Keratinocyte (primary cell): ENCODE measurements around the gene CD226. TPM values are rescaled to one million over a fixed set of nuclear protein-coding genes. Genes with fewer than 3 reads are reported as not detected.

Experiments used
- DNase-seq: peaks from one replicate; pipeline ENCODE4 v3.0.0-alpha.2; 2011; ENCODE audit warnings: low read depth, missing footprints, low spot score
- FAIRE-seq: peaks from 2 replicates; lab custom pipeline; 2011; peaks lifted over from hg19 to GRCh38; lab: Jason Lieb, UNC
- H2AFZ ChIP-seq: 2 replicates; pipeline ENCODE4 v1.6.0; 2012; ENCODE audit warnings: low read length, control low read depth, inconsistent platforms; ENCODE audit not compliant: control insufficient read depth
- H3K27ac ChIP-seq: 2 replicates; pipeline ENCODE4 v1.5.1; 2011; ENCODE audit warnings: low read length; ENCODE audit not compliant: control insufficient read depth, insufficient read depth
- H3K27me3 ChIP-seq: 3 replicates; pipeline ENCODE4 v1.6.0; 2011; ENCODE audit warnings: low read length; ENCODE audit not compliant: control insufficient read depth, insufficient read depth; ENCODE audit errors: extremely low read depth
- H3K36me3 ChIP-seq, 2 experiments: 2 replicates in 1 of 2; 3 replicates in 1 of 2; pipeline ENCODE4 v1.5.1; 2011; ENCODE audit warnings: low read length in 2 of 2, mild to moderate bottlenecking in 1 of 2; ENCODE audit not compliant: control insufficient read depth in 2 of 2, insufficient read depth in 2 of 2; ENCODE audit errors: extremely low read depth in 1 of 2
- H3K4me1 ChIP-seq: 3 replicates; pipeline ENCODE4 v1.5.1; 2011; ENCODE audit warnings: low read length; ENCODE audit not compliant: control insufficient read depth, insufficient read depth; ENCODE audit errors: extremely low read depth
- H3K4me2 ChIP-seq: 3 replicates; pipeline ENCODE4 v1.6.0; 2011; ENCODE audit warnings: low read depth, low read length; ENCODE audit not compliant: control insufficient read depth, insufficient read depth; ENCODE audit errors: extremely low read depth
- H3K4me3 ChIP-seq, 3 experiments: fragments of 200-600 bp in 1 of 3; sonication (generic) in 1 of 3; 2 replicates in 2 of 3; 3 replicates in 1 of 3; pipeline ENCODE4 v1.5.1; 2011 to 2016; ENCODE audit warnings: low read length in 3 of 3, mild to moderate bottlenecking in 3 of 3, control low read depth in 2 of 3, inconsistent platforms in 1 of 3, low read depth in 1 of 3, mixed read lengths in 1 of 3, mixed run types in 1 of 3, moderate library complexity in 1 of 3; ENCODE audit not compliant: control insufficient read depth in 2 of 3, insufficient read depth in 2 of 3; ENCODE audit errors: extremely low read depth in 1 of 3
- H3K79me2 ChIP-seq: 2 replicates; pipeline ENCODE4 v1.6.0; 2012; ENCODE audit warnings: low read length; ENCODE audit not compliant: control insufficient read depth, insufficient read depth
- H3K9ac ChIP-seq: 3 replicates; pipeline ENCODE4 v1.6.0; 2011; ENCODE audit warnings: low read length; ENCODE audit not compliant: control insufficient read depth, insufficient read depth; ENCODE audit errors: extremely low read depth
- H3K9me1 ChIP-seq: 3 replicates; pipeline ENCODE4 v1.6.0; 2011; ENCODE audit warnings: low read length; ENCODE audit not compliant: control insufficient read depth, insufficient read depth; ENCODE audit errors: extremely low read depth
- H3K9me3 ChIP-seq: 2 replicates; pipeline ENCODE4 v1.5.1; 2012; ENCODE audit warnings: low read depth, low read length; ENCODE audit not compliant: control insufficient read depth
- H4K20me1 ChIP-seq: 3 replicates; pipeline ENCODE4 v1.6.0; 2011; ENCODE audit warnings: low read length; ENCODE audit not compliant: control insufficient read depth, insufficient read depth; ENCODE audit errors: extremely low read depth
- CTCF ChIP-seq, 3 experiments: IDR thresholded peaks in 1 of 3; conservative IDR thresholded peaks in 1 of 3; optimal IDR thresholded peaks in 1 of 3; 2 replicates in 2 of 3; 3 replicates in 1 of 3; pipeline versions ENCODE3 to v1.5.1; 2011; ENCODE audit warnings: low read length in 3 of 3, mild to moderate bottlenecking in 3 of 3, moderate library complexity in 2 of 3, control low read depth in 1 of 3, inconsistent platforms in 1 of 3; ENCODE audit not compliant: insufficient read depth in 2 of 3; ENCODE audit errors: extremely low read depth in 1 of 3
- EZH2 ChIP-seq: IDR thresholded peaks from one replicate; pipeline ENCODE4 v1.6.1; 2012; ENCODE audit warnings: inconsistent platforms, mild to moderate bottlenecking, low read length, moderate library complexity
- dilution Hi-C: fragments of 300-500 bp; cut with MboI; formaldehyde crosslinking; loops from one replicate; pipeline ENCODE4 v1.7.0; 2020; ENCODE audit warnings: low sequenced_read_pairs; ENCODE audit not compliant: extremely low pct_ligation_motif_present
- polyA plus RNA-seq, 5 experiments: library from polyadenylated mRNA; depleted of rRNA in 3 of 5; stranded (reverse) in 3 of 5; stranded (forward) in 1 of 5; unstranded in 1 of 5; fragments of >200 nt; gene quantifications; 1 replicate in 1 of 5; 2 replicates in 3 of 5; 3 replicates in 1 of 5; pipeline versions ENCODE4 v1.2.1 to v1.2.3, GENCODE V29; 2011 to 2012; ENCODE audit warnings: missing spikeins in 2 of 5, low read depth in 1 of 5, low replicate concordance in 1 of 5

Gene CD226
- polyA plus RNA-seq, 1 donor (not counting 4 experiments of a cell fraction or from before 2014, with no cell fraction given), result 1.3 TPM

- no peak for DNase-seq
- H3K4me1 ChIP-seq, result no peaks in the 10 kb centered on the region
- dilution Hi-C loops, result no loop called here
- no peaks in the 10 kb centered on the region for H4K20me1 ChIP-seq
- H2AFZ ChIP-seq, result no peak overlapping the region
- H3K27ac ChIP-seq, result no peak overlapping the region
- no peaks in the 10 kb centered on the region for H3K9me3 ChIP-seq
- H3K36me3 ChIP-seq, result no peaks in the 10 kb centered on the region
- H3K79me2 ChIP-seq, result no peaks in the 10 kb centered on the region
- H3K27me3 ChIP-seq, result no peaks in the 10 kb centered on the region
- H3K9me1 ChIP-seq, result no peaks in the 10 kb centered on the region
- no peak overlapping the region for H3K4me3 ChIP-seq
- no peak overlapping the region for H3K4me2 ChIP-seq
- TF ChIP-seq CTCF (optimal IDR thresholded peaks at IDR 0.05 in 1 of 3, IDR thresholded peaks at IDR 0.05 in 1 of 3, conservative IDR thresholded peaks at IDR 0.05 in 1 of 3; ENCODE audit: extremely low read depth in 1 of 3, insufficient read depth in 2 of 3, low read length in 3 of 3) (no peak), EZH2 (no peak)
- FAIRE-seq, result no peak
- no peak overlapping the region for H3K9ac ChIP-seq
These were observed 117.5 kb downstream of the CD226 start for GRCh38 chr18:69830189-69830588.

GRCh38 chr18:69820538-69820937 is 127.1 kb downstream of the CD226 start:
- dilution Hi-C loops, result no loop called here
- H3K9me1 ChIP-seq, result no peaks in the 10 kb centered on the region
- H3K4me1 ChIP-seq, result no peaks in the 10 kb centered on the region
- H3K27ac ChIP-seq, result no peak overlapping the region
- no peak overlapping the region for H3K4me3 ChIP-seq
- no peak for FAIRE-seq
- H3K79me2 ChIP-seq, result no peaks in the 10 kb centered on the region
- no peak overlapping the region for H3K9ac ChIP-seq
- no peaks in the 10 kb centered on the region for H4K20me1 ChIP-seq
- no peaks in the 10 kb centered on the region for H3K27me3 ChIP-seq
- H3K9me3 ChIP-seq, result no peaks in the 10 kb centered on the region
- H3K4me2 ChIP-seq, result no peak overlapping the region
- DNase-seq, result no peak
- no peak overlapping the region for H2AFZ ChIP-seq
- TF ChIP-seq EZH2 (no peak), CTCF (optimal IDR thresholded peaks at IDR 0.05 in 1 of 3, IDR thresholded peaks at IDR 0.05 in 1 of 3, conservative IDR thresholded peaks at IDR 0.05 in 1 of 3; ENCODE audit: extremely low read depth in 1 of 3, insufficient read depth in 2 of 3, low read length in 3 of 3) (no peak)
- no peaks in the 10 kb centered on the region for H3K36me3 ChIP-seq
